Stomach (tissue), 4 donors: ENCODE measurements around the gene ARHGEF4.

Experiments used
- CTCF ChIP-seq, 7 experiments: fragments of 450-650 bp in 4 of 7; fragments of 200-600 bp in 3 of 7; sonication (generic) in 3 of 7; IDR thresholded peaks; one replicate each; pipeline ENCODE4 v1.5.1; 2016 to 2019; ENCODE audit warnings: antibody characterized with exemption in 7 of 7, control low read depth in 2 of 7, mild to moderate bottlenecking in 1 of 7
- EP300 ChIP-seq: sonication (generic); formaldehyde crosslinking; IDR thresholded peaks from one replicate; pipeline ENCODE4 v1.6.1; 2017; ENCODE audit warnings: antibody characterized with exemption
- POLR2A ChIP-seq, 4 donors: fragments of 450-650 bp; IDR thresholded peaks; one replicate each; pipeline ENCODE4 v1.6.1; 2016; ENCODE audit warnings: antibody characterized with exemption in 4 of 4, control low read depth in 2 of 4, mild to moderate bottlenecking in 1 of 4, moderate library complexity in 1 of 4
- POLR2AphosphoS5 ChIP-seq, 3 donors: sonication (generic); formaldehyde crosslinking; IDR thresholded peaks; one replicate each; pipeline ENCODE4 v1.6.1; 2016; ENCODE audit warnings: antibody characterized with exemption in 3 of 3

DNA sequence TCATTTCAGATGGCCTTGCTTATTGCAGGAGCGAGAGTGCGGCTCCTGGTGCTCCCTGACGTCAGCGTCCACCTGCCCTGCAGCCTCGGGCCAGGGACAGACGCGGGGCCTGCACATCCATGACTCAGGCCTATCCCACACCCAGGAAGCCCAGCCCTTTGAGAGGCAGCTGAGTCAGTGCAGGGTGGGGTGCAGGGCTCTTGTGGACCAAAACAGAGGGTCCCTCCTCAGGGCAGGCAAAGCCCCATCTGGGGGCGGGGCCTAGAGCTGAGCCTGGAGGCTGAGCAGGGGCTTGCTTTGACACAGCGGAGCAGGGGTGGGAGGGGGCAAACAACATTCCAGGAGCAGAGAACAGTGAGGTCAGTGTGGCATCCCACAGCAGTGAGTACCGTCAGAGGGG is 7.7 kb upstream of the ARHGEF4 start:
- no peak for TF ChIP-seq POLR2A (IDR thresholded peaks at IDR 0.05)
- no peak for TF ChIP-seq POLR2AphosphoS5 (IDR thresholded peaks at IDR 0.05)
- no peak for TF ChIP-seq CTCF (IDR thresholded peaks at IDR 0.05)
- TF ChIP-seq EP300: no peak
